CD4-positive, alpha-beta T cell treated with Interleukin-10 for 1 hour (primary cell): ENCODE data around the gene OSBPL1A.
A peak's percentile ranks its signal among the peaks of the same experiment; 100 is the strongest.

Experiments
- DNase-seq: peaks from one replicate; pipeline ENCODE4 v3.0.0-alpha.2; 2020

OSBPL1A gene

DNA sequence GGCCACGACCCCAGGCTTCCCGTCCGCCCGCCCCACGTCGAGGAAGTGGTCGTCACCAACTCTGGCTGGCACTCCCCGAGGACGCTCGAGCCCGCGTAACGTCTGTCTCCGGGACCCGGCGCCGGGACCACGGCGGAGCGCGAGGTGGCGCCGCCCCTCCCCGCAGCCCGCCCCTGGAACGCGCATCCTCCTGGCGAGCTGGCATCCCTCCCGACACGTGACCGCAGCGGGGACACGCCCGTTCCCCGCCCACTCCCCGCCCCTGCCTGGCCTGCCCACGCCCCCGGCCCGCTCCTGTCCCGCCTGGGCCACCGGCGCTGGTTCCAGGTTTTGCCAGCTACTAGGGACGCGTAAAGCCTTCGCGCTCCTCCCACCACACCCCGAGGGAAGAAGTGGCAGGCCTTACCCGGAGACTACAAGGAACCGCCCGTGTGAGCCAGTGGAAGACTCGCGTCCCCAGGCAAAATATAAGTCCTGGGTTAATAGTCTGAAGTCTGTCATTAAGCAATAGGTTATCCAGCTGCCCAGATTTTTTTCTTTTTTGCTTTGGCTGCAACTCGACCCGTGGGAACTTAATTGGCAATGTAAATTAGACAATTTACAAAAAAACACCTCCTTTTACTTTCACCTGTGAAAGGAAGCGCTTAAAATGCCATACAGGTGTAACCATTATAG lies at the start of gene OSBPL1A:
Gene OSBPL1A (minus strand): TSS at position 131 of the 675 bp plus-strand sequence. CDS start 20,291 bp downstream, outside the sequence.
- DNase-seq = peak; percentile 84

DNA sequence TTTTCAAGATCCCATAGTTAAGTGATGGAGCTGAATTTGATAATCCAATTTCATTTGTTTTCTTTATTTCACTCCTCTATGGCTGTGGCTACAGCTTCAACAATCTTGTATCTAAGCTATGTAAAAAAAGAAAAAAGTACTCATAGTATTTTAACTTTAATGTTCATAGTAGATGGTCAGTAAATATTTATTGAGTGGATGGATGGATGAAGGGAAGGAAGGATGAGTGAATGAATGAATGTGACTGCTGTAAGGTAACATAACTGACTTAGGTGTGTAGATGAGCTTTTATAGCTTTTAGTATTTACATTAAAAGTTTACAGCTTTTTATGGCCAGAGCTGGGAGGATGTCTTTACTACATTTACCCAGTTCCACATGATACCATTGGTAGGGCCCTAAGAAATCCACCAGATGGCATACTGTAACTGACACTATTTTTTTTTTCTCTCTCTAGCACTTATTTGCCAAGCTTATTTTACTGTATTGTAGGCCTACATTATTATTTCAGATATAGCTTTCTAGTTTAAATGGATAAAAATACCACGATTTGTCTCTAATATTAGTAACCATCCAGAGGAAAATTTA lies 49.4 kb upstream of the OSBPL1A start:
- DNase-seq = no peak

DNA sequence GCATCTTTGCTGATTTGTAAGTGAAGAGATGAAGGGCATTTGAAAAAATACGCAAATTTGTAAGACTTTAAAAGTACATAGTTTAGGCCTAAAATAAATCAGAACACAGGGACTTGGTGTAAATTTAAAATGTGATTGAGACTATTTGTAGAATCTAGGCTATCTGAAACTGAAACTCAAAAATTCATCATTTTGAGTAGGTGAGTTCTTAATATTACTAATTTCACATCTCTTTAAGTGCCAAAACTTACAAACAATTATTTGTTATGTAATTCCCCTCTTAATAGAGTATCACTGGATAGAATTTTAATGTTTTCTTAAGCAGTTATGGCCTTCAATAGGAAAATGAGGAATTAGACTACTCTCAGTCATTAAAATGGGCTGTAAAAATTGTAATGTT lies 48.8 kb upstream of the OSBPL1A start:
- no peak for DNase-seq

DNA sequence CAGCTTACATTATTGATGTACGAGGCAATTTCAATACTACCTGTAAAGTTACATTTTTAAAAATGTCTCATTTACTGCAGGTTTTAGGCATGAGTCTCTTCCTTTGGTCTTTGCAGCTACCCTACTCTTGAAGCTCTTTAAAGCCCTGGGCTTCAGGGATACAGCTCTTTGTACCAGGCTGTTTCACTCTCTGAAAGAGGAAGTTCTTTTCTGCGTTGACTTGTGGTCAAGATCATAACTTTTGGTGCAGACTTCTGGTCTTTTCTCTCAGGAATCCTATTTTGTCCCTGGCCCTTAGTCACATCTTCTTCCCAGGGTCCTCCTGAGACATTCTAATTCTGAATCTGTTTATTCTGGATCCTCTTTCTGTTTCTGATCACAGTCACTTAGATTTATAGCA lies 46.2 kb upstream of the OSBPL1A start:
- DNase-seq = no peak

DNA sequence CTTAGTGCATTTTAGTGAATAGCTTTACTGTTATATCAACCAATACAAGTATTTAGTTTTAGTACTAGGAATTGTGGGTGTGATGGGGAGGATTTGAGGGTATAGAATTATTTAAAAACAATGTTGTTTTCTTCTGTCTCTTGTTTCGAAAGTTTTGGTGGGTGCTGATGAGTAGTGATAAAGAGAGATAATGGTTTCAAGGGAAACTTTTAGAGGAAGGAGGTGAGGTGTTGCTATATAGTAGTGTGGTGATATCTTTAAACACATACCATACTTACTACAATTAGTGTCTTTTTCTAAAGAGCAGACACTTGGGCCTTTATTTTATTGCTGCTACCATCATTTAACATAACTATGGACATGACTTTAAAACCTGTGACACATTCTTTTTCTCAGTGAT lies 39.3 kb upstream of the OSBPL1A start:
- no peak for DNase-seq

DNA sequence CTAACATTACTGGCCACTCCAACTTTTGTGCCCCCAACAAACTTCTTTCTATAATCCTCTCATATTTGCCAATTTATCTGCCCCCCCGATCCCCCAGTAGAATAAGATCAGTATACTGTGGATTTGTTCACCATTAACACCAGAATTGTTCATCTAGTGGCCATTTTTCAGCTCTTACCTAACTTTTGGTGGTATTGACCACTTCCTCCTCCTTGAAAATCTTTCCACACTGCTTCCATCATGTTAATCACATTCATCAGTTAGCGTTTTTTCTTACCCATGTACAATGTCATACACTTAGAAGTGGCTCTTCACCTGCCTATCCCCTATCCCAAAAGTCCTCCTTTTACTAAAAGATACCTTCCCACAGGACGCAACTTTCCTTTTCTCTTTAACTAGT lies 35.0 kb upstream of the OSBPL1A start:
- no peak for DNase-seq

DNA sequence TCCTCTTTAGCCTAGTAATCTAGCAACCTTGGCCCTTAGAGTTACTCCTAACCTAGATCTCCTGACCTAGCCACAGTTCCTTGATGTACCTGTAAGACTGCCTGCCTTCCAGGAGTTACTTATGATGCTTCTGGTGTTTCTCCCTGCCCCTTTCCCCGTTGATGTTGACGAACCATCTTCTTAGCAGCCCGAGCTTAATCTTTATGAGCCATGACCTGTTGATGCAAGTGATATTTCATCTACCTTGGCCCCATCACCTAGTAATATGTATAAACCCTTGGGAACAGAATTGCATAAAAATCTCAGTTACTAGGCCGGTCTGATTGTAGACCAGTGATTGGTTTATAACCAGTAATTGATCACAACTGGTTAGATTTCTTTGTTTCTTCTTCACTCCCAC lies 31.6 kb upstream of the OSBPL1A start:
- no peak for DNase-seq

DNA sequence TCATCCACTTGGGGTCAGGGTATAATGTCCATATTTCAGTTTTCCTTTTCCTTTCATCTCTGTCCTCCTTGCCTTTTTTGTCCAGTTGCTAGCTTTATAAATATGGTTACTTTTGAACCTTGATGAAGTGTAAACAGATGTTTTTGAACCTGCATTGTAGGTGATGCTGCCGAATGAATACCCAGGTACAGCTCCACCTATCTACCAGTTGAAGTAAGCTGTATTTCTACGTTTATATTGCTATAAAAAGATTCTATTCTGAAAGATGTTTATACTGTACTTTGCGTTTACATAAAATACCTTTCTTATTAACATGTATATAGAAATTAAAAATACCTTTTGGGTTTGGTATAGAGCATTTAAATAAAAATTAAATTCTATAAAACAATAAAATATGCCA lies 31.1 kb upstream of the OSBPL1A start:
- DNase-seq = no peak

DNA sequence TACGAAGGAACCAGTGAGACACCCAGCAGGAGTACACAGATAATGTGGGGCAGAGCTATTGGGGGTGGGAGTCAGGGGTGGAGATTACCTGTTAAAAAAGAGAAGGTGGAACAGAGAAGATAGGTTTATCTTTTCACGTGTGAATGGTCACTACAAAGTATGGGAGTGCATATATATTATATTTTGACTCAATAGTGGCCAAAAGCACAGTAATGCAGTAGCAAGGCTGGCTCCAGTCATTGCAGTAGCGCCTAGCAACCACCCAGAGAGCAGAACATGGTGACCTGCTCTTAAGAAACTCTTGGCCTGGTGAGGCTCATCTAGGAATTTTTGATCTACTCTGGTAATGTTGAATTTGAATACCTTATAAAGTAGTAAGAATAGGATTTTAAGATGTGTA lies 29.9 kb upstream of the OSBPL1A start:
- DNase-seq = no peak

DNA sequence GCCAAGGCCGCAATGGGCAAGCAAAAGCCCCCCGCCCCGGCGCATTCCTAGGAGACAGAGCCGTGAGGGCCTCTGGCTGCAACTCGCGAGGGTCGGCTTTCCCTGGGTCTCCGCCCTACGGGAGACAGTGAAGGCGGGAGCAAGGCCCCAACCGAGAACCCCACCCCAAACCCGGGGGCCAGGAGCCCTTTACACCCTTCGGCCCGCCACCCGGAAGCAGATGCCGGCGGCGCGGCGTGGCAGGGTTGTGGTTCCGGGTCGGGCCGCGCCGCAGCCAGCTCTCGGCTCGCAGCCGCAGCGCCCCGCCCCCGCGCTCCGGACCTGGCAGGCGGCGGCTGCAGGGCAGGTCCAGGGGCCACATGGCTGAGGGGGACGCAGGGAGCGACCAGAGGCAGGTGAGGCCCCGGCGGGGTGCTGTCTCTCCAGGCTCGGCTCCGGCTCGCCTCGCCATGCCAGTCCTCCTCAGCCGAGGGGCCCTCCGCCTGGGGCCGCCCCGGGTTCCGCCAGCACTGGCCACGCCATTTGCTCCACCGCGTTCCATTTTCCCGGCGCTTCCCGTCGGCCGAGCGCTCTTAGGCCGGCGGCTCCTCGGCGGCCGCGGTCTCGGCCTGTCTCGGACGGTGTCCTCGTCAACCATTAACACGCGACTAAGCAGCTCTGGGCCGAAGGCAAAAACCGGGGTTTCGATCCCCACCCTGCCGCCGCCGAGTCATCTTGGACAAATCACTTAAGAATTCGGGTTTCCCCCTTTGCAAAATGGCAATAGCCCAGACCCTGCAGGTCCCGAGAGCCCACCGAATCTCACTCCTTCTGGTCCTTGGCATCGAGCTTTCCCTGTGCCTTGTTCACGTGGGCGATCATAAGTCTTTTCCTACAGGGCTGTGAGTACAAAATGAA lies 29.0 kb upstream of the OSBPL1A start, which contains the start of gene IMPACT:
Gene IMPACT (plus strand): TSS at position 273 of the 897 bp plus-strand sequence. CDS start 87 bp downstream, at position 360.
- peak; percentile 79 for DNase-seq

DNA sequence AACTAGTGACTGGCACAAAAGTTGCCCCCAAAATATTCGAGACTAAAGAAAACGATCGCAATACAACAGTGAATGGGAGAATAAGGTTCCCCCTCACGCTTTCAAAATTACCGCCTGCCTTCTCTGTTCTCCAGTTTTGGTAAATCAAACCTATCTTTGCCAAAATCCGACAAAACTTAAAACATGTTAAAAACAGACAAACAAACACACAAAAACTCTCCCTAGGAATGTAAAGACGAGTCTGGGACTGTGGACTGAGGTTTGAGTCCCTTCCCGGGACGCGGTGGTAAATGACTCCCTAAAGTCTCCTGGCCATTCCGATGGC lies 28.4 kb upstream of the OSBPL1A start:
- DNase-seq = no peak

DNA sequence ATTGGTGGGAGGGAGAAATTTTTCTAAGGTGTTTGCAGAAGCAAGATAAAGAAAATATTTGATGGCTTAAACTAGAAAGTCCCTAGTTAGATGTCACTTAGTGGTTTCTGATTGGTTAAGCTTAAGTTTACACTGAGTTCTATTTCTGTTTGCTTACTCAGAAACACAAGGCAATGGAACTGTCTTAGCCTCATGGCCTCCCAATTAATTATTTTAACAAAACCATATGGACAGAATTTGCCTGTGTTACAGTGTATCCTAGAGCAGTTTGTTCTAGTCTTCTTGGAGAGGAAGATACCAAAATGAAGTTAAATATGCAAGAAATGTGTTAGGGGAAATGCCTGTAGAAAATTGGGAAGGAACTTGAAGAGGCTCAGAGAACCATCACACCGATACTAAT lies 24.2 kb upstream of the OSBPL1A start:
- DNase-seq = no peak

DNA sequence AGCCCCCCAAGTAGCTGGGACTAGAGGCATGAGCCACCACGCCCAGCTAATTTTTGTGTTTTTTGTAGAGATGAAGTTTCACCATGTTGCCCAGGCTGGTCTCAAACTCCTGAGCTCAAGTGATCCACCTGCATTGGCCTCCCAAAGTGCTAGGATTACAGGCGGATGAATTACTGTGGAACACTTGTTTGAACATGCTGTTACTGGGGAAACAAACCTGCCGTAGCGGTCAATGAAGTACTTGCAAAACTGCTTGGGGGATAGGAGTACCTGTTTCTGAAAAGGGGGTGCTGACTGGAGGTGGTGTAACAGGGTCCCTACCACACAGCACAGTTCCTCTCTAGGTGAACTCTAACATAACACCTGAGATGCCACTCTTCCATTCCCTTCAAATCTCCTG lies 22.9 kb upstream of the OSBPL1A start:
- DNase-seq = no peak

DNA sequence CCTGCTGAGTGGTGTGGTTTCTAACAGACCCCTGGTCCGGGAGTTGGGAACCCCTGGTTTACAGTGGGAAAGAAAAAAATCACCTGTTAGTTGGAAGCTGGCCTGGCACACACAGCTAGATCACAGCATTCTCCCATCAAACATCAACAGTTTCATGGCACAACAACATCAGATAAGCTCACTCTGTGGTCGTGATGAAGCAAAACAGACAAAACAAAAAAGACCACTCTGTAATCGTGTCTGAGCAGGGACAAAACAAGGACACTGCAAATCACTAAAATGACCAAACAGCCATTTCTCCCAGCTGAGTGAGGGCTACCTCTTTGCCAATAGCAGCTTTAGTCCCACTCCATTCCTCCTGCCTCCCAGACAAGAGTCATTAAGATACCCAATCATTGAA lies 19.9 kb upstream of the OSBPL1A start:
- DNase-seq = no peak

DNA sequence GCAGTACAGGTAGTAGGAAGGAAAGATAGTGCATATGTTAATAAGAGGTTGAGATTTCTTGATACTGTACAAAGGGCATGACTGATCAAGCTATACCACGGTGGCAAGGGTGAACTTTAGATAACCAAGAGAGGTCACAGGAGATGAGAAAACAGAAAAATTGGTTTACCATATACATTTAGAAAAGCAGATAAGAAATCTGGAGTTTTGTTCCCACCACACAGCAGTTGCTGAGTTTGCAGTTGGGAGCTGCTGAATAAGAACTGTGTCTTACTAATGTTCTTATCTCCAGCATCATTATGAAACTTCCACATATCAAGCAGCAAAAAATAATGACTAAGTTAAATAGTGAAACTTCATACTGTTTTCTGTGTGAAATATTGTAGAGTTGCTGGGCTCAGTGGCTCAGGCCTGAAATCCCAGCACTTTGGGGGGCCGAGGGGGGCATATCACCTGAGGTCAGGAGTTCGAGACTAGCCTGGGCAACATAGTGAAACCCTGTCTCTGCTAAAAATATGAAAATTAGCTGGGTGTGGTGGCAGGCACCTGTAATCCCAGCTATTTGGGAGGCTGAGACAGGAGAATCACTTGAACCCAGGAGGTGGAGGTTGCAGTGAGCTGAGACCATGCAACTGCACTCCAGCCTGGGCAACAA lies 16.9 kb upstream of the OSBPL1A start:
- no peak for DNase-seq

DNA sequence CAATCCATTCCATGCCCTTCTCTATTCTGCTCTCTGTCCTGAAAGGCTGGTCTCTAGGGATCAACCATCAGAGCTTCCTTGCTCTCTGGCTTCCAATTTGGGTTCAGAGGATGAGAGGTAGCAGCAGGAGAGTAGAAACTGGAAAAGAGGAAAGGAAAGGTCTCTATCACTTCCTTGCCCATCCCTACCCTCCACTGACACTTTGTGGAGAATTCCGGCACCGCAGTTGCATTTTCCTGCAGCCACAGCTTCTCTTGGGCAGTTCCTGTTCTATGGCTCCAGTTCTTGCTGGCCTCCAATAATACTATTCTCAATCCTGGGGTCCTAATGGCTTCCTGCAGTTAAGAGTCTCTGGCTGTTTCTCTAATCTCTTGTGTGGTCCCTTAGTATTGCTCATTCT lies 15.5 kb upstream of the OSBPL1A start:
- DNase-seq = no peak

DNA sequence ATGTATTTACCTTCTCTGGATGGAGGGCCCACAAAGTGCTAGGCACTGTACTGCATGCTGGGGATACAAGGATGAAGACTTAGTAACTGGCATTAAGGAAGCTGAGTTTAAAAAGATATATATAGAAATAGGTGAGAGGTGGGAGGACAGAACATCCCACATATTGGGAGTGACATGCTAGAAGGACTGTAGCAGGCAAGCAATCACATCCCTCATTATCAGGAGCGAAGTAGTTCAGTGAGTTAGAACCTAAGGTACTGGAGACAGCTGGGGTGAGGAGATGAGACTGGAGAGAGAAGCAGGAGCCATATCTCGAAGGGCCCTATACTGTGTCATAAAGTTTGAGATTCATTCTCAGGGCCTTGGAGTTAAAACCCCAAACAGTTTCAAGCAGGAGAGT lies 10.9 kb upstream of the OSBPL1A start:
- DNase-seq = no peak

DNA sequence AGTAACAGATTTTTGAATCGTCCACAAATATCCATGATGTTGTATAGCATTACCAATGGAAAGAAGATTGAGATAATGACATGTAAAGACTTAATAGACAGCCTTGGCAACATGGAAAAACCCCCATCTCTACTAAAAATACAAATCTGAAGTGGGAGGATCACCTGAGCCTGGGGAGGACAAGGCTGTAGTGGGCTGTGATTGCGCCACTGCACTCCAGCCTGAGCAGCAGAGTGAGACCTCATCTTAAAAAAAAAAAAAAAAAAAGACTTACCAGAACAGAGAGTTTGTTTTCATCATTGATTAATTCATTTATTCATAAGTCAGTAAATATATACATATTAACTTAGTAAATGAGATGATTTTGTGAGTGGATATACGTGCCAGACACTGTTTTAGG lies 7.0 kb upstream of the OSBPL1A start:
- DNase-seq = no peak

DNA sequence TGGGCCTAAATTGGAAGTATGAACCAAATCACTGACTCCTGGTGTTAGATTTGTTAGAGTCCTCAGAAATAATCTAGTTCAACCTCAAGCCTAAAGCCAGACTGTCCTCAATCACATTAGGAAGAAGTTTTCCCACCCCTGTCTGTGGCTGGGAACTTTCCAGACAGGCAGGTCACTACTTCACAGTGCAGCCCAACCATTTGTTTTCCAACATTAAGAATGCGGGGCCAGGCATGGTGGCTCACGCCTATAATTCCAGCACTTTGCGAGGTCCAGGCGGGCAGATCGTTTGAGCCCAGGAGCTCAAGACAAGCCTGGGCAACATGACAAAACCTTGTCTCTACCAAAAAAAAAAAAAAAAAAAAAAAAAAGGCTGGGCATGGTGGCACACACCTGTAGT lies 5.5 kb upstream of the OSBPL1A start:
- no peak for DNase-seq

DNA sequence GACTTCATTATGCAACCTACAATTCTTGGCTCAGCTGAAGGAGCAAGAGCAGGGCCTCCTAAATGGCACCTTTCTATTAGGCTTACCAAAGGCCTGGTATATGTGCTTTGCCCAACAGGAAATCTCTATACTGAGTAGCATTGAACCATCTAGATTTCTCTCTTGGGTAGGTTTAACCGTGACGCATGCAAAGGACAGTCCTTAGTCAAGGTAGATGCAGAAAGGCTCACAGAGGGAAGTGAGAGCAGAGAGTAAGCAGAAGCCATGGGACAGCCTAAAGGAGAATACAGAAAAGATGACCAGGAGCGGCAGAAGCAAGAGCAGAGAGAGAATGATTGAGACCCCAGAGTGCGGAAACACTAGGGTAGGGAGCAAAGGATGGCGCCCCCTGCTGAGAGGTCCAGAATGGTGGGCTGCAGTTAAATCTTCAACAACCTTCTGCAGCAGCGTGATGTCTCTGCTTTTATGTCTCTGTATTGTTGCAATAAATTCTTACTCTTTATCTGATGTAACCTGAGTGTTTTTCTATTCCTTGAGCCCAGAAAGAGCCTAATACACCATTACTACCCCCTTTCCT lies 4.7 kb upstream of the OSBPL1A start:
- DNase-seq = no peak

DNA sequence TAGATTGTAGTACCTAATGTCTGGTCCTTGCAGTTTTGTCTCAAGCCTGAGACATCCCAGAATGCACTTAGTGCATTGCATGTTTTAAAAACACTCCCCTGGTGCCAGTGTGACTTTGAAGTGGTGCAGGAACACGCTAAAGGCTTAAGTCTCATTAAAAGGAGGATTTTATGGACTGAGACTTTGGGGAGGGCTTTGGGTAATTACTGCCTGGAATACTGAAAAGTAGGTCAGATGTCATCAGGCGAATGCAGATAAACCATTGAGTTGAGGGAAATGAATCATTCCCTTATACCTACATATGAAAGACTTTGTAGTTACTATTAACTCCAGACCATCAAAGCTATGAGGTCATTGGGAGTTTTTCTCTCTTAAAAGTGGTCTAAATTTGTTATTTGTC lies 3.0 kb upstream of the OSBPL1A start:
- no peak for DNase-seq

DNA sequence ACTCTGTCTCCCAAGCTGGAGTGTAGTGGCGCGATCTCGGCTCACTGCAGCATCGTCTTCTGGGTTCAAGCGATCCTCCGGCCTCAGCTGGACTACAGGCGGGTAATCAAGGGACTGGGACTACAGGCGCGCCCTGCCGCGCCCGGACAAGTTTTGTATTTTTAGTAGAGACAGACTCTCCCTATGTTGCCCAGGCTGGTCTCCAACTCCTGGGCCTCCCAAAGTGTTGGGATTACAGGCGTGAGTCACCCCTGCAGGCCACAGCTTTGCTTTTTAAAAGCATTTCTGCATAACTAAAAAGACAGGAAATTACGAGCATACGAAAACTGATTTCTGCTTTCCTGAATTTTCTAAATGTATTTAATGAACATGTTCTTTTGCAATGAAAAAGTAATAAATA lies 916 bp upstream of the OSBPL1A start:
- DNase-seq = no peak

DNA sequence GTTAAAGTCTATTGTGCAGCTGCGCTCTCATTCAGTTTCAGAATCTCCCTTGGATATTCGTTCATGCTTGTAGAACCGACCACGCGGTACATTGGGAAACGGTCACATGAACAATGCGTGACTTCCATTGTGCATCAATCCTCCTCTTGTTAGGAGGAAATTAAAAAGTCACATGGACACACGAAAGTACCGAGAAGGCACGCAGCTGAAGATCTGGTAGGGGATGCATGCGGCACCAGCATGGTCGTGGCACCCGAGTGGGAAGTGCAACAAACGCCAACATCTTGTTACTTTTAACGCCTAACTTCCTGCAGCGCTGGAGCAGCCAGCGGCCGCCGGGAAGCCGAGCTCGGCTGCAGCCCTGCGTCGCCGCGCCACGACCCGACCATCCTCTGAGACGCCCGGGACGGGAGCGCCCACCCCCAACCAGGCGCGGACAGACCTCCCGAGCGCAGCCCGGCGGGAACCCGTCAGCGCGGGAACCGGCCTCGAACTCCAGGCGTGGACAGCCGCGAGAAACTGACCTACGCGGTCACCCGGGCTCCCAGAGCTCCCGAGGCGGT lies 412 bp downstream of the OSBPL1A start:
- DNase-seq = peak; percentile 28
